GM19099 (cell line): ENCODE measurements around the gene DRC7.

Source experiments
- POLR2A ChIP-seq: IDR thresholded peaks from 3 replicates; pipeline ENCODE4 v1.6.1; 2011; ENCODE audit warnings: low read depth; ENCODE audit not compliant: insufficient read length; ENCODE audit errors: extremely low read depth

DRC7 gene

DNA sequence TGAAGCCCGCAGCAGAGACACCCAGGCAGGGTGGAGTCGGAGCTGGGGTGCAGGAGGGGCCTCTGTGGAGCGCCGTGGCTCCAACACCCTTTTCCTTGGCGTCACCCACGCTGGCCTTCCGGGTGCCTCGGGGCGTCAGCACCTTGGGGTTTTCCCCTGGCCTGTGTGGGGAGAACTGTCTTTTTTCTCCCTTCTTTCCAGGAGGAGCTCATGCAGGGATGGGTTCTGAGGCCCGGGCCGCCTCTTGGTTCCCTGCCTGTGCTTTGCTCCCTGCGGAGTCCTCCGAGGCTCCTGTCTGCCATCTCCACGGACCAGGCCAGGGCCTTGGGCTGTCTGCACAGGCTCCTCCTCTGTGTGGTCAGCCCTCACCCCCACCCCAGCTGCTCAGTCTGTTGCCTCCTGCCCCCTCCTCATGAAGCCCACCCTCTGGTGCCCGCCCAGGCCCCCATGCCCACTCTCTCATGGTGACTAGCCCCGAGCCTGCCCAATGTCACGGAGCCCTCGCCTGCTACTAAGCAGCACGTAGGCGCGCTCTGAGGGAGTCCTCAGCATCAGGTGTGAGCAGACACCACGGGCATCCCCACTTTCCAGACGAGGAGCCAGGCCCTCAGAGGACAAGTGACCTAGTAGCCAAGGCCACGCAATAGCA, 45.9 kb downstream of the DRC7 start:
- no peak for TF ChIP-seq POLR2A

- no peak for TF ChIP-seq POLR2A
Measured at GRCh38 chr16:57741660-57742191, 47.1 kb downstream of the DRC7 start.

GRCh38 chr16:57742543-57742942, 47.9 kb downstream of the DRC7 start:
- no peak for TF ChIP-seq POLR2A

- TF ChIP-seq POLR2A = no peak
Measured at GRCh38 chr16:57743458-57743857, 48.9 kb downstream of the DRC7 start.

DNA sequence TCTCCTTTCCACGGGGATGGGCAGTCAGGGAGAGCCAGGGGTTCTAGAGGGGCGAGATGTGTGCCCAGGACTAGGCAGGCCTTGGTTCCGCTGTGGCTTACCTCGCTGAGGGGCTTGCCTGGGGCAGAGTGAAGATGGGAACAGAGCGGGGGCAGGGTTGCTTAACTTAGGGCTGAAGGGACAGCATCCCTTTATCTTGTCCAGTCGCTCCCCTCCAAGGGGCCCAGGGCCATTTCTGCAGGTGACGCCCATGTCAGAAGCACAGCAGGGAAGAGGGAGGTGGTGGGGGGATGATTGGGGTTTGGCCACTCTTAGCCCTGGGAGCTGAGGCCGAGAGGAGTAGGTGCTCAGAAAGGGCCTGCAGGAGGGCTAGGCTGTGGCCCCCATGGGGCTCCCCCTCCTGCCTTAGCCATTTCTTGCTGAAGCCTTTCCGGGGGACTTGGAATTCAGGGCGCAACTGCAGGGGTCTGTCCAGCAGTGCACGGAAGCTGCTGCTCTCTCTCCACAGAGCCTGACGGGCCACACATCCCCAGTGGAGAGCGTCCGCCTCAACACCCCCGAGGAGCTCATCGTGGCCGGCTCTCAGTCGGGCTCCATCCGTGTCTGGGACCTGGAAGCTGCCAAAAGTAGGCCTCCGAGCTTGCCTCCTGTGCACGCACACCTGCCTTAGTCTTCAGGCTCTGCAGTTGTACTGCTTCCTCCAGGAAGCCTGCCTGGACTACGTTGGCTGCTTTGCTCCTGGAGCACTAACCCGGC, 49.5 kb downstream of the DRC7 start:
- TF ChIP-seq POLR2A = no peak

DNA sequence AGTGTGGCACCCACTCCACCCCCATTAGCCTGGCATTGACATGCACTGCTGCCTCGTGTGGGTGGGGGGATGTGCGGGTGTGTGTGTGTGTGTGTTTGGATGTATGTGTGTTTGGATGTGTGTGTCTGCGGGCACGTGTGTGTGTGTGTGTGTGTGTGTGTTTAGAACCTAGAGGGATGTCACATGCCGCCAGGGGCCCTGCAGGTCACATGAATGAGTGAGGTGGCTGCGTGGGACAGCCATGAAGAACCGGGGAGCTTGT, 50.0 kb downstream of the DRC7 start:
- no peak for TF ChIP-seq POLR2A

DNA sequence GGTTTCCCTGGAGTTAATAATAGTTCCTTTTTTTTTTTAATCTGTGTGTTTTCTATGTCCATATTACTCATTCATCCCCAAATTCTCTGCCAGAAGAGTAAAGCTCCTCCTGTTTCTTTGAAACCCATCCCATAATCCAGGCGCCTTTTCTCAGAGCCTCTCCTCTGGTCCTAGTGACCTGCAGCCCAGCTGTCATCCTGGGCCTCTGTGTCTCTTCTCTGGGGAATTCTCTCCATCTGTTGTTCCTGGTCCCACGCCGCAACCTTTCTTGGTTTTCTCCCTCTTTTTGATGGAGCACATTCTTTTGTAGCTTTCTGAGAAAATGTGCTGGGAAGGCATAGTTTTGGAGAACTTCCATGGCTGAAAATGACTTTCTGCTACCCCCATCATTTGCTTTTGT, 51.2 kb downstream of the DRC7 start:
- no peak for TF ChIP-seq POLR2A

DNA sequence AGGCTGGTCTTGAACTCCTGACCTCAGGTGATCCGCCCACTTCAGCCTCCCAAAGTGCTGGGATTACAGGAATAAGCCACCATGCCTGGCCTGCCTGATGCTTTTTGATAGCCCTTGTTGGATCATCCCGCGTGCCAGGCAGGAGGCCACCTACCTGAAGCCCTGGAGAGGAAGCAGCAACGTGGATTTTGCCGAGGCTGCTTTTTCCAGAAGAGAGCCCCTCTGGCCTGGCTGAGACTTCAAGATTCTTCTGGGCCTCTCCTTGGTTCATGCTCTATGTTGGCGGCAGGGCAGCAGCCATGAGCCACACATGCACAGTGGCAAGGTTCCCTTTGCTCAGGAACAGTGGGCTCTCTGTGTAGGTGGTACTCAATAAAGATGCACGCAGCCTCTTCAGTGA, 52.5 kb downstream of the DRC7 start:
- no peak for TF ChIP-seq POLR2A

GRCh38 chr16:57747496-57747895, 52.9 kb downstream of the DRC7 start:
- TF ChIP-seq POLR2A = no peak

GRCh38 chr16:57747996-57748395, 53.4 kb downstream of the DRC7 start:
- no peak for TF ChIP-seq POLR2A

DNA sequence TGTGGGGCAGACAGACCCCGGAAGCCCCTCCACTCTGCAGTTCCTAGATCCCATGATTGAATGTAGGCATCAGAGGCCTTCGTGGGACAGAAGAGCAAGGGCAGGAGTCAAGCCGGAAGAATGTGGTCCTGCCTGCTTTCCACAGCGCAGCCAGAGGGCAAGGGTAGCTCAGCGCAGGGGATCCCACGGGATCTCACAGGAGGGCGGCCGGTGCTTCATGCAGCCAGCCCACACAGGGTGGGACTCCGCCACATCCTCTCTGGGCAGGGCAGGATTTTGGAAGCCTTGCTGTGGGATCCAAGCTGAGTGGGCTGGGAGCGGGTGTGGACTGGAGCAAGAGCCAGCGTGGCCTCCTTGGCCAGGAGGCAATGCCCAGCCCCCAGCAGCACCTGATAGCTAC, 54.0 kb downstream of the DRC7 start:
- no peak for TF ChIP-seq POLR2A

DNA sequence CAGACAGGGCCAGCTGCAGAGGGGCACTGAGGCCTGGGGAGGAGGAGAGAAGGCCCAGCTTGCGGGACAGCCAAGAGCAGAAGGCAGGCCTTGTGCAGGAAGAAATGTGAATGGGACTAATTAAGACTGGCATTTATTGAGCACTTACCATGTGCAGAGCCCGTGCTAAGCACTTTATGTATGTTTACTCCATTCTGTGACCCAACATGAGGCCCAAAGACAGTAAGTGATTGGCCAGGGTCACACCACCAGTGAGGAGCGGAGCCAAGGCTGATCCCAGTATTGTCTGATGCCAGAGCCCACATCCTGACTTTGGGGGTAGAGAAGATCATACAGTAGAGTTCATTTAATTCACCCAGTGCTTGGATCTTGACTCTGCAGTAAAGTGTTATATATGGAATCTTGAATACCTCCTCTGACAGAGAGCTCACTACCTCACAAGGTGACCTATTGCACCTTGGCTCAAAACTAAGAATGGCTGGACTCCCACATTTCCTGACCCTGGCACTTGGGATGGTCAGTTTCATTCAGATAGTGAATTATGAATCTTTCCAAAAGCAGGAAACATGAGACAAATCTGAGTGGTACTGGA, 54.6 kb downstream of the DRC7 start:
- no peak for TF ChIP-seq POLR2A

GRCh38 chr16:57749856-57750452, 55.3 kb downstream of the DRC7 start:
- no peak for TF ChIP-seq POLR2A

GRCh38 chr16:57750796-57751538, 56.4 kb downstream of the DRC7 start:
- no peak for TF ChIP-seq POLR2A
